ENCODE measurements around the gene CCDC159. TPM values are rescaled to one million over a fixed set of nuclear protein-coding genes. Genes with fewer than 3 reads are reported as not detected.

The CCDC159 gene
- total and polyA plus RNA-seq, 2 of the 13 experiments (the other 11 are each of a cell fraction or from before 2014, with no cell fraction given), result 1.7 to 6.3 TPM

DNA sequence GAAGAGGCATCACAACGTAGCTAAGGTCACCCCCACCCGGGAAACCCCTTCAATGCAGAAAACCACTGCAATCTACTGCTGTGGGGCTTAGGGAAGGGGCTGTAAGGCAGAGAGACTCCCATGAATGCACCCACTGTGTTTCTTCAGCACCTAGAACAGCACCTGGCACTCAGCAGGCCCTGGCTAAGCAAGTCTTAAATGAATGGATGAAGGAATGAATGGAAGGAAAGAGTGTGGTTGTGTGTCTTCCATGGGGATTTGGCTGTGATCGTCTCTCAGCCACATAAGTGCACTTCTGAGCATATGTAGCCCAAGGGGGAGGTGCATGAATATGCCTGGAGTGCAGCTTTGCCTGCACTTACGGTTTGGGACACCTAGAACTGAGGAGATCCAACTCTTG lies 2.9 kb downstream of the CCDC159 start:
- Histone ChIP-seq H3K4me3 (replicated peaks in 1 of 3; ENCODE audit: insufficient read depth in 1 of 3, low read depth in 2 of 3, low read length in 3 of 3) (no peak overlapping the region), H4K20me1 (ENCODE audit: insufficient read depth, low read length) (no peaks in the 10 kb centered on the region), H3K27me3 (ENCODE audit: control insufficient read depth in 1 of 2, insufficient read depth in 2 of 2, low read length in 2 of 2) (no peaks in the 10 kb centered on the region), H3K27ac (ENCODE audit: extremely low read length, insufficient read depth, low read length) (no peak overlapping the region), H3K36me3 (replicated peaks in 1 of 2; ENCODE audit: control insufficient read depth in 1 of 2, insufficient read depth in 2 of 2, low read length in 2 of 2) (no peaks in the 10 kb centered on the region), H2AFZ (ENCODE audit: low read length) (no peak overlapping the region), H3K9ac (ENCODE audit: insufficient read depth, low read depth, low read length) (no peak overlapping the region), H3K9me3 (ENCODE audit: low read length) (no peaks in the 10 kb centered on the region), H3K4me1 (ENCODE audit: insufficient read depth, low read length) (peaks cover 27% of the 10 kb centered on the region), H3K4me2 (ENCODE audit: low read depth, low read length) (no peak overlapping the region), H3K79me2 (ENCODE audit: insufficient read depth, low read length) (no peaks in the 10 kb centered on the region)
- WGBS (ENCODE audit: low lambda C conversion rate), result 39% methylated on average over 4 of the region's 4 CpGs
- intact Hi-C loops (cut with micrococcal nuclease; ENCODE audit: unreplicated experiment) (no loop called here), in situ Hi-C loops (cut with HindIII; ENCODE audit: extremely low pct_ligation_motif_present, low pct_unique_long_range_greater_than_20kb) (no loop called here)
- ATAC-seq, result no peak
- DNase-seq (ENCODE audit: low spot score), result no peak
- no TSS peak for BruUV-seq (replicated peaks)
- ChIA-PET POLR2A (no interaction called here), CTCF (ENCODE audit: low intra/inter-chr PET ratio, low total read pairs) (no interaction called here)
- FAIRE-seq, result no peak
- no peak for TF ChIP-seq ZNF326 (CRISPR knock-in tag; IDR thresholded peaks at IDR 0.05; ENCODE audit: borderline replicate concordance)
- peak; percentile 100 for TF ChIP-seq ZFP90 (CRISPR knock-in tag; IDR thresholded peaks at IDR 0.05; ENCODE audit: borderline replicate concordance)
- TF ChIP-seq, protein P1, sequence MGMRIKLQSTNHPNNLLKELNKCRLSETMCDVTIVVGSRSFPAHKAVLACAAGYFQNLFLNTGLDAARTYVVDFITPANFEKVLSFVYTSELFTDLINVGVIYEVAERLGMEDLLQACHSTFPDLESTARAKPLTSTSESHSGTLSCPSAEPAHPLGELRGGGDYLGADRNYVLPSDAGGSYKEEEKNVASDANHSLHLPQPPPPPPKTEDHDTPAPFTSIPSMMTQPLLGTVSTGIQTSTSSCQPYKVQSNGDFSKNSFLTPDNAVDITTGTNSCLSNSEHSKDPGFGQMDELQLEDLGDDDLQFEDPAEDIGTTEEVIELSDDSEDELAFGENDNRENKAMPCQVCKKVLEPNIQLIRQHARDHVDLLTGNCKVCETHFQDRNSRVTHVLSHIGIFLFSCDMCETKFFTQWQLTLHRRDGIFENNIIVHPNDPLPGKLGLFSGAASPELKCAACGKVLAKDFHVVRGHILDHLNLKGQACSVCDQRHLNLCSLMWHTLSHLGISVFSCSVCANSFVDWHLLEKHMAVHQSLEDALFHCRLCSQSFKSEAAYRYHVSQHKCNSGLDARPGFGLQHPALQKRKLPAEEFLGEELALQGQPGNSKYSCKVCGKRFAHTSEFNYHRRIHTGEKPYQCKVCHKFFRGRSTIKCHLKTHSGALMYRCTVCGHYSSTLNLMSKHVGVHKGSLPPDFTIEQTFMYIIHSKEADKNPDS (CRISPR knock-in tag; IDR thresholded peaks at IDR 0.05), result no peak
- peak; percentile 75 for TF ChIP-seq MIER2 (CRISPR knock-in tag; IDR thresholded peaks at IDR 0.05)
- no peak for TF ChIP-seq TSC22D2 (CRISPR knock-in tag; IDR thresholded peaks at IDR 0.05; ENCODE audit: borderline replicate concordance)
- no peak for TF ChIP-seq ZNF367 (CRISPR knock-in tag; IDR thresholded peaks at IDR 0.05; ENCODE audit: borderline replicate concordance)
- TF ChIP-seq MAFG (CRISPR knock-in tag; IDR thresholded peaks at IDR 0.05), result no peak
- TF ChIP-seq XRCC5 (optimal IDR thresholded peaks at IDR 0.05; ENCODE audit: low read length), result no peak
- no peak for TF ChIP-seq KDM6A (CRISPR knock-in tag; IDR thresholded peaks at IDR 0.05; ENCODE audit: low read depth)
- TF ChIP-seq REST (IDR thresholded peaks at IDR 0.05; ENCODE audit: borderline replicate concordance in 1 of 2, low read depth in 1 of 2, low read length in 2 of 2), result peak; percentile 22 to 86
